H1 (cell line): ENCODE results near the gene PGAP3. TPM values are rescaled to one million over a fixed set of nuclear protein-coding genes. Genes with fewer than 3 reads are reported as not detected.

Experiments
- CTCF ChIA-PET: fragments of 300-600 bp; sonication (Branson Sonifier 250); formaldehyde crosslinking; loops from one replicate; lab custom pipeline; 2021; ENCODE audit not compliant: partially characterized antibody; lab: Charles Lee
- POLR2A ChIA-PET: fragments of 300-600 bp; sonication (Branson Sonifier 250); formaldehyde crosslinking; loops from one replicate; lab custom pipeline; 2021; ENCODE audit warnings: inconsistent platforms; ENCODE audit not compliant: partially characterized antibody; lab: Charles Lee
- DNase-seq, 2 experiments: peaks; one replicate each; pipeline versions ENCODE4 v3.0.0 to v3.0.0-alpha.2; 2010 to 2022; ENCODE audit warnings: low spot score in 2 of 2, low read depth in 1 of 2, mixed read lengths in 1 of 2
- FAIRE-seq: peaks from 2 replicates; lab custom pipeline; 2011; peaks lifted over from hg19 to GRCh38; lab: Jason Lieb, UNC
- H2AFZ ChIP-seq: 2 replicates; pipeline ENCODE4 v1.8.1; 2012; ENCODE audit warnings: low read length, inconsistent platforms
- H2AK5ac ChIP-seq: 2 replicates; pipeline ENCODE4 v1.6.1; 2013; ENCODE audit warnings: low read depth, low read length
- H2BK120ac ChIP-seq: replicated peaks from 2 replicates; pipeline ENCODE3; 2013; ENCODE audit warnings: low read depth, low read length, inconsistent platforms
- H2BK12ac ChIP-seq: 2 replicates; pipeline ENCODE4 v1.6.1; 2013; ENCODE audit warnings: low read depth, low read length
- H2BK15ac ChIP-seq: 2 replicates; pipeline ENCODE4 v1.6.1; 2013; ENCODE audit warnings: low read length
- H2BK20ac ChIP-seq: 2 replicates; pipeline ENCODE4 v1.6.1; 2013; ENCODE audit warnings: low read length
- H2BK5ac ChIP-seq: 2 replicates; pipeline ENCODE4 v1.6.1; 2013; ENCODE audit warnings: low read depth, low read length
- H3K14ac ChIP-seq: 2 replicates; pipeline ENCODE4 v1.6.1; 2013; ENCODE audit warnings: inconsistent platforms; ENCODE audit not compliant: insufficient read length
- H3K18ac ChIP-seq: 2 replicates; pipeline ENCODE4 v1.6.1; 2013; ENCODE audit warnings: low read length; ENCODE audit errors: extremely low read depth
- H3K23ac ChIP-seq: 2 replicates; pipeline ENCODE4 v1.6.1; 2013; ENCODE audit warnings: inconsistent platforms; ENCODE audit not compliant: insufficient read length
- H3K23me2 ChIP-seq: 2 replicates; pipeline ENCODE4 v1.6.1; 2013; ENCODE audit warnings: low read depth, low read length
- H3K27ac ChIP-seq: 2 replicates; pipeline ENCODE4 v1.6.1; 2011; ENCODE audit warnings: low read depth, low read length, inconsistent platforms
- H3K27me3 ChIP-seq, 4 experiments: replicated peaks in 1 of 4; 1 replicate in 1 of 4; 2 replicates in 3 of 4; pipeline versions ENCODE4 v1.6.1 to v1.8.1; 2011 to 2013; ENCODE audit warnings: low read length in 3 of 4, mild to moderate bottlenecking in 3 of 4, inconsistent platforms in 2 of 4, mixed read lengths in 2 of 4, moderate library complexity in 1 of 4; ENCODE audit not compliant: control insufficient read depth in 3 of 4, insufficient read depth in 3 of 4; ENCODE audit errors: extremely low read depth in 1 of 4
- H3K36me3 ChIP-seq, 4 experiments: 2 replicates each; pipeline versions ENCODE4 v1.6.1 to v1.8.1; 2011 to 2013; ENCODE audit warnings: mild to moderate bottlenecking in 4 of 4, low read length in 3 of 4, moderate library complexity in 2 of 4, control low read depth in 1 of 4, inconsistent platforms in 1 of 4; ENCODE audit not compliant: insufficient read depth in 4 of 4, control insufficient read depth in 2 of 4
- H3K4ac ChIP-seq: replicated peaks from 2 replicates; pipeline ENCODE3; 2013; ENCODE audit warnings: low read length, low read depth, mixed read lengths, inconsistent platforms; ENCODE audit not compliant: insufficient read length
- H3K4me1 ChIP-seq, 4 experiments: replicated peaks in 1 of 4; 1 replicate in 1 of 4; 2 replicates in 3 of 4; pipeline versions ENCODE4 v1.6.1 to v1.8.1; 2011 to 2013; ENCODE audit warnings: low read length in 3 of 4, inconsistent platforms in 2 of 4, mixed read lengths in 1 of 4; ENCODE audit not compliant: insufficient read depth in 4 of 4, control insufficient read depth in 3 of 4
- H3K4me2 ChIP-seq, 2 experiments: 2 replicates each; pipeline versions ENCODE4 v1.6.1 to v1.8.1; 2011 to 2013; ENCODE audit warnings: low read depth in 2 of 2, low read length in 2 of 2, control low read depth in 1 of 2, inconsistent platforms in 1 of 2, mild to moderate bottlenecking in 1 of 2; ENCODE audit not compliant: insufficient read depth in 1 of 2
- H3K4me3 ChIP-seq, 4 experiments: fragments of 200-600, 300-600 bp in 1 of 4; sonication (generic), shearing (Covaris generic), sonication (Bioruptor Twin) in 1 of 4; 2 replicates each; pipeline versions ENCODE4 v1.5.1 to v1.8.1; 2011 to 2016; ENCODE audit warnings: low read length in 4 of 4, low read depth in 3 of 4, control low read depth in 2 of 4, inconsistent platforms in 2 of 4, mild to moderate bottlenecking in 2 of 4, mixed read lengths in 1 of 4, moderate library complexity in 1 of 4; ENCODE audit not compliant: insufficient read depth in 2 of 4; ENCODE audit errors: extremely low read depth in 1 of 4
- H3K56ac ChIP-seq: replicated peaks from 2 replicates; pipeline ENCODE3; 2013; ENCODE audit warnings: low read depth, mild to moderate bottlenecking, mixed read lengths, low read length, inconsistent platforms; ENCODE audit not compliant: insufficient read length
- H3K79me1 ChIP-seq: 2 replicates; pipeline ENCODE4 v1.6.1; 2013; ENCODE audit warnings: low read depth, low read length, control low read depth
- H3K79me2 ChIP-seq, 2 experiments: 2 replicates each; pipeline versions ENCODE4 v1.6.1 to v1.8.1; 2012 to 2013; ENCODE audit warnings: low read length in 2 of 2, mild to moderate bottlenecking in 2 of 2, inconsistent platforms in 1 of 2; ENCODE audit not compliant: insufficient read depth in 2 of 2, control insufficient read depth in 1 of 2
- H3K9ac ChIP-seq, 4 experiments: replicated peaks in 1 of 4; 1 replicate in 1 of 4; 2 replicates in 3 of 4; pipeline versions ENCODE4 v1.6.1 to v1.8.1; 2011 to 2013; ENCODE audit warnings: low read depth in 3 of 4, low read length in 3 of 4, control low read depth in 2 of 4, mild to moderate bottlenecking in 2 of 4, moderate library complexity in 2 of 4, inconsistent platforms in 1 of 4; ENCODE audit errors: extremely low read depth in 1 of 4
- H3K9me3 ChIP-seq, 2 experiments: 2 replicates each; pipeline versions ENCODE4 v1.6.1 to v1.8.1; 2012 to 2013; ENCODE audit warnings: mild to moderate bottlenecking in 2 of 2, moderate library complexity in 2 of 2, control low read depth in 1 of 2, inconsistent platforms in 1 of 2, low read depth in 1 of 2, low read length in 1 of 2, mixed read lengths in 1 of 2; ENCODE audit not compliant: insufficient read depth in 2 of 2
- H4K20me1 ChIP-seq, 2 experiments: replicated peaks in 1 of 2; 2 replicates each; pipeline versions ENCODE3 to v1.8.1; 2011 to 2013; ENCODE audit warnings: inconsistent platforms in 2 of 2, low read length in 2 of 2, mild to moderate bottlenecking in 1 of 2; ENCODE audit not compliant: insufficient read depth in 2 of 2, control insufficient read depth in 1 of 2
- H4K5ac ChIP-seq: 2 replicates; pipeline ENCODE4 v1.6.1; 2013; ENCODE audit warnings: low read length, low read depth, mixed read lengths, inconsistent platforms; ENCODE audit not compliant: insufficient read length
- H4K8ac ChIP-seq: 2 replicates; pipeline ENCODE4 v1.8.0; 2013; ENCODE audit warnings: mild to moderate bottlenecking, moderate library complexity, low read length, inconsistent platforms; ENCODE audit not compliant: insufficient read depth; ENCODE audit errors: extremely low read depth
- H4K91ac ChIP-seq: replicated peaks from 2 replicates; pipeline ENCODE3; 2013; ENCODE audit warnings: low read length, mixed read lengths, inconsistent platforms; ENCODE audit not compliant: insufficient read length
- HDAC2 ChIP-seq, 2 experiments: fragments of 300-600 bp in 1 of 2; sonication (generic) in 1 of 2; IDR thresholded peaks; 2 replicates each; pipeline ENCODE4 v1.6.1; 2011 to 2012; ENCODE audit warnings: low read depth in 2 of 2, low read length in 2 of 2, mild to moderate bottlenecking in 2 of 2, moderate library complexity in 2 of 2, borderline replicate concordance in 1 of 2, inconsistent platforms in 1 of 2
- JUND ChIP-seq: IDR thresholded peaks from 2 replicates; pipeline ENCODE4 v1.6.1; 2011; ENCODE audit warnings: mild to moderate bottlenecking, improper control_type of control experiment, low read length
- PHF8 ChIP-seq: fragments of 200-600 bp; sonication (generic); conservative IDR thresholded peaks from 2 replicates; pipeline ENCODE4 v1.7.1; 2012; ENCODE audit warnings: low read depth, mild to moderate bottlenecking, inconsistent platforms, low read length, moderate library complexity
- SIX5 ChIP-seq: IDR thresholded peaks from 2 replicates; pipeline ENCODE4 v1.6.1; 2011; ENCODE audit warnings: mild to moderate bottlenecking, low read depth, low read length
- SP1 ChIP-seq: IDR thresholded peaks from 2 replicates; pipeline ENCODE4 v1.6.1; 2011; ENCODE audit warnings: low read depth, low read length
- SP2 ChIP-seq: IDR thresholded peaks from 2 replicates; pipeline ENCODE4 v1.6.1; 2012; ENCODE audit warnings: mild to moderate bottlenecking, low read length, inconsistent platforms
- WGBS, 2 experiments: shearing (Covaris generic) in 1 of 2; methylation state at CpG; one replicate each; pipeline versions ENCODE4 v1.1.6 to v1.1.7; 2013 to 2015; ENCODE audit warnings: low lambda C conversion rate in 2 of 2, mixed read lengths in 2 of 2, inconsistent platforms in 1 of 2, low coverage in 1 of 2, missing lambda C conversion rate in 1 of 2; ENCODE audit not compliant: insufficient replicate concordance in 2 of 2, insufficient coverage in 1 of 2, insufficient read length in 1 of 2; ENCODE audit errors: extremely low coverage in 1 of 2, missing lambda C conversion rate in 1 of 2; 5-methylcytosine and 5-hydroxymethylcytosine counted together
- polyA plus RNA-seq, 7 experiments: library from polyadenylated mRNA; depleted of rRNA in 3 of 7; stranded (reverse) in 5 of 7; unstranded in 2 of 7; fragments of >200 nt in 5 of 7; fragments of 200-250 nt in 2 of 7; gene quantifications; 1 replicate in 5 of 7; 2 replicates in 1 of 7; 4 replicates in 1 of 7; pipeline versions ENCODE4 v1.2.1 to v1.2.3, GENCODE V29; 2011 to 2013; ENCODE audit warnings: missing spikeins in 2 of 7, mixed read lengths in 2 of 7
- total RNA-seq: library from RNA; stranded (reverse); fragmentation: NEBNext Ultra II Directional; extraction: Animal tissue kit (Norgen Biotek cat#: 25700); gene quantifications from 2 replicates; pipeline ENCODE4 v1.2.1, GENCODE V29; 2021
- TF ChIP-seq, protein P1 (sequence below): IDR thresholded peaks from 2 replicates; pipeline ENCODE4 v1.6.1; 2012; ENCODE audit warnings: inconsistent platforms

The PGAP3 gene
- total and polyA plus RNA-seq, 2 of the 8 experiments (the other 6 are each of a cell fraction or from before 2014, with no cell fraction given): 21.0 to 30.7 TPM

DNA sequence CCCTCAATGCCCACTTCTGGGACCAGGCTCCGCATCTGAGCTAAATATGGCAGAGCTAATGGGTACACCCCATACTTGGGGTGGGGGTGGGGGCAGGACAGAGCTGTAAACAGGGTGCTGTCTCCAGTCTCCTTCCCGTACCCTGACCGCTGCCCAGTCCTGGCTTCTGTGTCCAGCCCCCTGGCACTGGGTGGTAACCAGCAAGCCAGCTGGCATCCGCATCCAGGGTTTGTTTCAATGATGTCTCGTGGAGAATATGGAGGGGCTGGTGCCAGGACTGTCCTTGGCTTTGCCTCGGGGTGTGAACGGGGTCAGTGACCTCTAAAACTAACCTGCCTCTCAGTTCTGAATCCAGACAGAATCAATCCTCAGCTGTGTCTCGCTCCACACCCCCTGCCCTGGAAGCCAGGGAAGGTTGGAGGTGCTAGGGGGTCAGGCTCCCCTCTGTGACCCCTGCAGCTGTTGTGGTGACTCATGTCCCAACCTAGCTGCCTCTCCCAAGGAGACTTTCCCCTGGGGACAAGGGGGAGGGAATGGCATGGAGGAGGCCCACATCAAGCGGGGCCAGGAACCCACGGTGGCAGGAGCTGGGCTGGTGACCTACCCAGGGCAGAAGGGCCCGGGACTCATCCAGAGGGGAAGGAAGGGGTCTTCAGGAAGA is 21.1 kb downstream of the PGAP3 start:
- CTCF ChIA-PET: interaction anchor here (1.0 to 52.4 kb wide), 8 partner anchors 16 to 140 kb away, joined by 3 to 1885 read pairs (median 4); partner anchors contain the start of genes ERBB2, MIEN1, PGAP3 and PPP1R1B
- POLR2A ChIA-PET: interaction anchor here (0.5 to 32.5 kb wide), 13 partner anchors 13 to 191 kb away, joined by 3 to 708 read pairs (median 3); partner anchors contain the start of genes ERBB2, PGAP3 and STARD3
- no peak overlapping the region for H2AFZ ChIP-seq
- peaks cover 0 to 25% (median 6%) of the 10 kb centered on the region in 4 experiments; a peak in 4 of 7 replicates for H3K27me3 ChIP-seq
- no peak overlapping the region for H2BK120ac ChIP-seq
- peaks cover 11% of the 10 kb centered on the region; the same call in 1 of the 2 replicates for H3K23me2 ChIP-seq
- peak overlapping the region; percentile 39; the same call in 1 of the 2 replicates for H2BK5ac ChIP-seq
- no peaks in the 10 kb centered on the region for H3K79me2 ChIP-seq
- no peak for TF ChIP-seq HDAC2 (IDR thresholded peaks at IDR 0.05; ENCODE audit: borderline replicate concordance in 1 of 2, low read depth in 2 of 2, low read length in 2 of 2)
- TF ChIP-seq, protein P1, sequence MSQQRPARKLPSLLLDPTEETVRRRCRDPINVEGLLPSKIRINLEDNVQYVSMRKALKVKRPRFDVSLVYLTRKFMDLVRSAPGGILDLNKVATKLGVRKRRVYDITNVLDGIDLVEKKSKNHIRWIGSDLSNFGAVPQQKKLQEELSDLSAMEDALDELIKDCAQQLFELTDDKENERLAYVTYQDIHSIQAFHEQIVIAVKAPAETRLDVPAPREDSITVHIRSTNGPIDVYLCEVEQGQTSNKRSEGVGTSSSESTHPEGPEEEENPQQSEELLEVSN: no peak
- no peak for TF ChIP-seq SIX5
- TF ChIP-seq SP2: no peak
- TF ChIP-seq JUND: no peak
- no peak for TF ChIP-seq SP1
- no peak for TF ChIP-seq PHF8
- no peak overlapping the region for H3K56ac ChIP-seq
- no peak overlapping the region; the same call in 1 of the 2 replicates for H4K8ac ChIP-seq
- peak overlapping the region; percentile 70 to 79; a peak in 2 of 4 replicates for H3K4me2 ChIP-seq
- H3K4ac ChIP-seq: peak overlapping the region; percentile 32
- peak overlapping the region; percentile 84; the same call in 1 of the 2 replicates for H2BK12ac ChIP-seq
- H3K9ac ChIP-seq: no peak overlapping the region; a peak in 1 of 7 replicates
- no peak overlapping the region for H2BK20ac ChIP-seq
- H3K4me3 ChIP-seq: peak overlapping the region in 1 of 4 experiments; percentile 67; a peak in 2 of 8 replicates
- H3K4me1 ChIP-seq: peaks cover 0 to 50% (median 43%) of the 10 kb centered on the region in 4 experiments; a peak in 6 of 7 replicates
- H3K36me3 ChIP-seq: no peaks in the 10 kb centered on the region; a peak in 1 of 8 replicates
- DNase-seq (no peak), FAIRE-seq (no peak)
- H2BK15ac ChIP-seq: peak overlapping the region; percentile 95; the same call in 1 of the 2 replicates
- no peak overlapping the region for H2AK5ac ChIP-seq
- H3K18ac ChIP-seq: peak overlapping the region; percentile 60
- H3K79me1 ChIP-seq: no peaks in the 10 kb centered on the region
- peaks cover 0 to 2% of the 10 kb centered on the region in 2 experiments for H4K20me1 ChIP-seq
- H3K9me3 ChIP-seq: no peaks in the 10 kb centered on the region
- H3K23ac ChIP-seq: no peak overlapping the region
- H3K14ac ChIP-seq: no peak overlapping the region
- peak overlapping the region; percentile 10 for H4K5ac ChIP-seq
- no peak overlapping the region for H3K27ac ChIP-seq
- H4K91ac ChIP-seq: peak overlapping the region; percentile 86
- 89% methylated on average over 11 of the region's 11 CpGs; no CpG with 5 or more reads in 1 of the 2 experiments for WGBS, 2 experiments
